NCI-H82 (cell line): ENCODE data around the gene ZCRB1.
A peak's percentile ranks its signal among the peaks of the same experiment; 100 is the strongest.

ENCODE experiments used
- DNase-seq: peaks from one replicate; lab custom pipeline; 2025; lab: John Stamatoyannopoulos, UW

The ZCRB1 gene

GRCh38 chr12:42327227-42327590 lies 1.3 kb upstream of the ZCRB1 start:
- no peak for DNase-seq

GRCh38 chr12:42326541-42327226 lies 790 bp upstream of the ZCRB1 start:
- peak; percentile 49 for DNase-seq

GRCh38 chr12:42325326-42325652 lies 605 bp downstream of the ZCRB1 start:
- DNase-seq: no peak

DNA sequence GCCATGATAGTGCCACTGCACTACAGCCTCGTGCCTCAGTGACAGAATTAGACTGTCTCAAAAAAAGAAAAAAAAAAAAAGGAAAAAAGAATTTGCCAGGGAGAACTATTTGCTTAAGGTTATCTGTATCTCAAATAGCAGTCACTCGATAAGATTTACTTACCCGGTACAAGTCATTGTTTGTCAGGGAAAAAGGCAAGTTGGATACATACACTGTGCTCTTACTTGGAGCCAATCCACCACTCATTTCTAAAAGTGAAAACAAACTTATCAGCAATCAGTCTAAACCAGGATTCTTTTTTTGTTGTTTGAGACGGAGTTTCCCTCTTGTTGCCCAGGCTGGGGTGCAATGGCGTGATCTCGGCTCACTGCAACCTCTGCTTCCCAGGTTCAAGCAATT lies 2.0 kb downstream of the ZCRB1 start:
- no peak for DNase-seq

DNA sequence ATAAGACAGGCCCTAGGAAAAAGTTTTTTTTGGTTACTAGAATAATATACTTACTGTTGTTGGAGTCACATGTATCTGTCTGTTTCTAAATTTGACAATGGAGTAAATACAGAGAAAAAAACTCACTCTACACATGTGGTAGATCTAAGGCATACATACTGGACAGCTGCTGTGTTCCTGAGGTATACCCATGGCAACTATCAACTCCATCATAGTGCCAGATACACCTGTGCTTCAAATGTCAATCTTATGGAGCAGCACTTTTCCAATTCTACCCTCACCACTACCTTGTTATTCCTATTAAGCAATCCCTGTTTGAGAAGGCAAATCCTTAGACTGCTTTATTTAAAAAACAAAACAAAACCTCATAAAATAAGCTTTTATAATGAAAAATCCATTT lies 3.3 kb downstream of the ZCRB1 start:
- DNase-seq: no peak

- DNase-seq: no peak
Measured at GRCh38 chr12:42320796-42321195, 5.1 kb downstream of the ZCRB1 start.

DNA sequence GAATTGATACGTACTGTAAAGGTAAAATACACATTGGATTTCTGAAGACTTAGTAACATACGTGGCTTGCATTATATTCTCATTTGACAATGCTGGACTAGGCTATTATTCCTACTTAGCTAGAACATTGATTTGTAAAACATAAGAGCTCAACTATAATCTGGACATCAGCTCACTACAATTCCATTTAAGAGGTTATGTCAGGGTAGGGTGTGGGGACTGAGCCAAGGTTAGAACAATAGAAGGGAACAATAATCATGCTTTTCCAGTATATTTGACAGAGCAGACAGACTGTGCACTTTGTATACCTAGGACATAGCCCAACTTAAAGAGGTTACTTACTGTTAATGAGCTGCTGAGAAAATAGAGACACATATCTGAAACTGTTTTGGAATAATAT lies 10.8 kb downstream of the ZCRB1 start:
- no peak for DNase-seq

- no peak for DNase-seq
Measured at GRCh38 chr12:42309996-42310395, 15.9 kb downstream of the ZCRB1 start.

GRCh38 chr12:42308390-42308789 lies 17.5 kb downstream of the ZCRB1 start:
- no peak for DNase-seq

DNA sequence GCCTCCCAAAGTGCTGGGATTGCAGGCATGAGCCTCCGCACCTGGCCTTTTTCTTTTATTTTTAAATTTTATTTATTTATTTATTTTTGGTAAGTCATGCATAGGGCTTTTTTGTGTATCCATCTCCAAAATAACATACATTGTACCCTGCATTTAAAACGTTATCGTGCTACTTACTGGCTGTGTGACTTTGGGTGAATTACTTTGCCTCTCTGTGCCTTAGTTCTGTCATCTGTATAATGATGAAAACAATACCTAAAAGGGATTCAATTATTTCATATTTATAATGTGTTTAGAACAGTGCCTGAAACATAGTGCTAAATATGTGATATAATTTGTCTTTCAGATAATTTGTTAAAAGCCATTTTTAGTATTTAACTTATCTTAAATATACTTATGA lies 19.6 kb downstream of the ZCRB1 start:
- DNase-seq: no peak

GRCh38 chr12:42299392-42300308 lies 26.2 kb downstream of the ZCRB1 start:
- DNase-seq: no peak

DNA sequence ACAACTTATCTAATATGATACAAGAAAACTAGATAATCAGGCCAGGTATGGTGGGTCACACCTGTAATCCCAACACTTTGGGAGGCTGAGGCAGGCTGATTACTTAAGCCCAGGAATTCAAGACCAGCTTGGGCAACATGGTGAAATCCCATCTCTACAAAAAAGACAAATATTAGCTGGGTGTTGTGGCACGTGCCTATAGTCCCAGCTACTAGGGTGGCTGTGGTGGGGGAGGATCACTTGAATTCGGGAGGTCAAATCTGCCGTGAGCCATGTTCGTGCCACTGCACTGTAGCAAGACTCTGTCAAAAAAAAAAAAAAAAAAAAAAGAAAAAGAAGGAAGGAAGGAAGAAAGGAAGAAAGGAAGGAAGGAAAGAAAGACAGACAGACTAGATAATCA lies 27.0 kb downstream of the ZCRB1 start:
- DNase-seq: no peak

DNA sequence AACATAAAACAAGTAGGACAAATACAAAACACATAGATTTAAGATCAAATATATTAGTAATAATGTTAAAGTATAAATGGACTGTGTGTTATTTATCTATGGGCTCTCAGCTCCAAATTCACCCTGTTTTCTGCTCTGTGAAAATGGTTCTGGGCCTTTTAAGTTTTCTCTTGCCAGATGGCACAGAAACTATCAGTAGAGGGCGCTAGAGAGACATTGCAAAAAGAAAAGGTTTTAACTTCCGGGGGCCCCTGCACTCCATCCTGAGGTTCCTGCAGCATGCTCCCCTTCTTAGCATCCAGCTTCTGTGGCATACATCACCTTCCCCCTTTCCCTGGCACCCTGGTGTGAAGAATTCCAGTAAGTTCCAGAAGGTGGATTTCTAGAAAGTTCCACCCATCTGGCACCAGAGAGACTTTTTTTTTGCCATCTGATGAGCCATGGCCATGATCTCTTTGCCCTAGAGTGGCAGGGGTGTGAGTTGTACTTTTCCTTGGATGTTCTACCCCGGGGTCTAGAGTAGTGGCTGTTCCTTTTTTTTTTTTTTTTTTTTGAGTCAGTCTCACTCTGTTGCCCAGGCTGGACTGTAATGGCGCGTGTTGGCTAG lies 29.3 kb downstream of the ZCRB1 start:
- peak; percentile 62 for DNase-seq

DNA sequence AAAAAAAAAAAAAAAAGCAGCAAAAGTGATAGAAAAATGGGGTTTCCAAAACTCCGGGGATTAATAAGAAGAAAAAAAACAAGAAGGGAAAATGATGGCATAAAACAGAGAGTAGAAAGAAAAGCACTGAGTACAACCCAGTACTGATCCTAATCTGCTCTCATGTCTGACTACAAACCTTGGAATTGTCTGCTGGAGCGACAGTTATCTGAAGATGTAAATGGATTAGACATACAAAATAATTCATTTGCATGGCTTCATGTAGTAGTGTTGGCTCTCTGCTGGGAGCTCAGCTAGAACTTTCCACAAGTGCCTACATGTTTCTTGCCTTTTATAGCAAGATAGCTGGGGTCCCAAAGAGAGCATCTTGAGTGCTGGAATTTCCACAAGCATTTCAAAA lies 34.2 kb downstream of the ZCRB1 start:
- DNase-seq: no peak

- DNase-seq: no peak
Measured at GRCh38 chr12:42288544-42288943, 37.4 kb downstream of the ZCRB1 start.

GRCh38 chr12:42286741-42287140 lies 39.2 kb downstream of the ZCRB1 start:
- no peak for DNase-seq

DNA sequence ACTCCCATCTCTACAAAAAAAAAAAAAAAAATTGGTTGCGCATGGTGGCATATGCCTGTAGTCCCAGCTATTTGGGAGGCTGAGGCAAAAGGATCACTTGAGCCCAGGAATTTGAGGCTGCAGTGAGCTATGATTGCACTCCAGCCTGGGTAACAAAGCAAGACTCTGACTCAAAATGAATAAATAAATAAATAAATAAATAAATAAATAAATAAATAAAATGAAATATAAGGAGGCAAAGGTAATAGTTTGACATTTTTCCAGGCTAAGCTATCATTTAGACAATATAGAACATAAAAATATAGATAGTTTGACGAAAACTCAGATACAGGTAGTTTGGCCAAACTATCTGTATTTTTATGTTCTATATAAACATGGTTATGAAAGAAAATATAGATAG lies 40.5 kb downstream of the ZCRB1 start:
- DNase-seq: no peak

GRCh38 chr12:42284876-42285275 lies 41.0 kb downstream of the ZCRB1 start:
- DNase-seq: no peak

- no peak for DNase-seq
Measured at GRCh38 chr12:42284157-42284556, 41.7 kb downstream of the ZCRB1 start.

DNA sequence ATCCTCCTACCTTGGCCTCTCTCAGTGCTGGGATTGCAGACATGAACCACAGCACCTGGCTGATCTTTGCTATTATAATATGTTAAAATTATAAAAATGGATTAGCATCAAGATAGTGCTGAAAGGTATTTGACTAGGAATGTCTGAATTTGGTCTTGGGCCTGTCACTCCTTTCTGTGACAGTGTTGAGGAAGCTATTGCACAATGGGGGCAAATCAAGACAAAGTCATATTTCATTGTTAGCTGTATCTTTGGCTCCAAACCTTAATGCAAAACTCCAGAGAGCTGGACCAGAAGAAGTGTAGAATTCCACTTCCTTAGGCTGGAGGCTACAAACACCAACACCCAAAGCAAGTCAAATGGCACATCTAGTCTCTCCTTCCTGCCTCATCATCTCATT lies 42.2 kb downstream of the ZCRB1 start:
- DNase-seq: no peak

- DNase-seq: no peak
Measured at GRCh38 chr12:42282294-42282693, 43.6 kb downstream of the ZCRB1 start.

DNA sequence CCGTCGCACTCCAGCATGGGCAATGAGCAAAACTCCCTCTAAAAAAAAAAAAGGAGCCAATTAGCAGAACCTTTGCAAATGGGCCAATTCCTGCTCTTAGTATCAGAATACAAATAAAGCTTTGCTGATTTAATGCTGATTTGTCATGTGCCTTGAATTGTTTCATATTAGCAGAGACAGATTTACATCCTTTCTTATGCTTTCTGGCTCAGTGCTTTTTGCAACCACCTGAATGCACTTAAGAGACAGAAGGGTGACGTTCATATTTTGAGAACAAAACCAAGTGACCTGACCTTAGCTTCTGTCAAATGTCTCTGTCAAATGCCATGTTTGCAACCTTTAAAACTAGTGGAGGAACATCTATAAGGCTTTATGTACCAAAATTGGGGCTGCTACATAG lies 44.0 kb downstream of the ZCRB1 start:
- DNase-seq: no peak

DNA sequence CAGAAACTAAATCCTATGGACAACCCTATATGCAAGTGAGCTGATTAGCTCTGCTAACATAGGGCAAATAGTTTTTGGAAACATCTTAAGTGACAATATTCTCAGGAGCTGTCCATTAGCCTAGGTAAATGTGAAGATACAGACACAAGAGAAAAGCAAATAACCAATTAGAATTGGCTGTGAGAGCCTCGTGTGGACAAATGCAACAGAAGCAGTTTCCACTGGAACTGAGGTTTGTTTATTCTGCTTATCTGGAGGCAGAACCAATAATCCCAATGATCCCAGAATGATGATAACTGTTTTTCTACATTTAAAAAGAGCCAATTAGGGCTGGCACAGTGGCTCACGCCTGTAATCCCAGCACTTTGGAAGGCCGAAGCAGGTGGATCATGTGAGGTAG lies 44.6 kb downstream of the ZCRB1 start:
- no peak for DNase-seq
